ENCODE measurements around the gene PFKFB3.
A peak's percentile ranks its signal among the peaks of the same experiment; 100 is the strongest.
"Not testable (repeated sequence)": the region's sequence is repeated elsewhere in the genome, so short reads cannot be mapped to it uniquely, and the experiment has no call there.

PFKFB3 gene

DNA sequence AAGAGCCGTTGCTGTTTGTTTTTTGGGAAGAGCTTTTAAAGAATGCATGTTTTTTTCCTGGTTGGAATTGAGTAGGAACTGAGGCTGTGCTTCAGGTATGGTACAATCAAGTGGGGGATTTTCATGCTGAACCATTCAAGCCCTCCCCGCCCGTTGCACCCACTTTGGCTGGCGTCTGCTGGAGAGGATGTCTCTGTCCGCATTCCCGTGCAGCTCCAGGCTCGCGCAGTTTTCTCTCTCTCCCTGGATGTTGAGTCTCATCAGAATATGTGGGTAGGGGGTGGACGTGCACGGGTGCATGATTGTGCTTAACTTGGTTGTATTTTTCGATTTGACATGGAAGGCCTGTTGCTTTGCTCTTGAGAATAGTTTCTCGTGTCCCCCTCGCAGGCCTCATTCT lies 31.6 kb downstream of the PFKFB3 start:
- DNase-seq (ENCODE audit: low read depth in 4 of 4, low spot score in 1 of 4): no peak

- no peak for DNase-seq (ENCODE audit: low read depth in 4 of 4, low spot score in 1 of 4)
These were observed 33.8 kb downstream of the PFKFB3 start for GRCh38 chr10:6236349-6237198.

- no peak for DNase-seq (ENCODE audit: low read depth in 4 of 4, low spot score in 1 of 4)
These were observed 34.4 kb downstream of the PFKFB3 start for GRCh38 chr10:6237199-6237530.

- DNase-seq (ENCODE audit: low read depth in 4 of 4, low spot score in 1 of 4): not testable (repeated sequence)
These were observed 36.0 kb downstream of the PFKFB3 start for GRCh38 chr10:6238587-6239212.

DNA sequence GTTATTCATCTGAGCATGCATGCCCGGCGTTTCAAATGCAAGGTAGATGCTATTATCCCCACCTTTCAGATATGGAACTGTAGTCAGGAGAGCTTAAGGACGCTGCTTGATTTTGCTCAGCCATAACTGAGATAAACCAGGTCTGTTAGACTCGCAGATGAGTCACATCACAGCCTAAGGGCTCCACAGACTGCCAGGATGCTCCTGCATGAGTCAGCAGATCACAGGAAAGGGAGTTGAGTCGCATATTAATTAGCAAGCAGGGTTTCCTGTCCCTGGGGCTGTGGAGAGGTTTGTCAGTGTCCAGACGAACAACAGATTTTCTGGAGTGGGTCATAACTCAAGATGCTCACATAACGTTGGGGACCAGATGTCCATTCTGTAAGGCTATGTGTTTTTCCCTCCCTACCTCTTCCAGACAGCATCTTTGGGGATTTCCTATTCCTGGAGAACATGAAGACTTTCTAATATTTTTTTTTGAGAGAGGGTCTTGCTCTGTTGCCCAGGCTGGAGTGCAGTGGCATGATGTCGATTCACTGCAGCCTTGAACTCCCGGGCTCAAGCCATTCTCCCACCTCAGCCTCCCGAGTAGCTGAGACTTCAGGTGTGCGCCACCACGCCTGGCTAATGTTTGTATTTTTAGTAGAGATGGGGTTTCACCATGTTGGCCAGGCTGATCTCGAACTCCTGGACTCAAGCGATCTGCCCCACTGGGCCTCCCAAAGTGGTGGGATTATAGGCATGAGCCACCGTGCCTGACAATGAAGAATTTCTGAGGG lies 36.7 kb downstream of the PFKFB3 start:
- peak; percentile 9 to 63 (median 36) for DNase-seq (ENCODE audit: low read depth in 4 of 4, low spot score in 1 of 4)

- DNase-seq (ENCODE audit: low read depth in 4 of 4, low spot score in 1 of 4): no peak
These were observed 37.5 kb downstream of the PFKFB3 start for GRCh38 chr10:6240254-6240653.

DNA sequence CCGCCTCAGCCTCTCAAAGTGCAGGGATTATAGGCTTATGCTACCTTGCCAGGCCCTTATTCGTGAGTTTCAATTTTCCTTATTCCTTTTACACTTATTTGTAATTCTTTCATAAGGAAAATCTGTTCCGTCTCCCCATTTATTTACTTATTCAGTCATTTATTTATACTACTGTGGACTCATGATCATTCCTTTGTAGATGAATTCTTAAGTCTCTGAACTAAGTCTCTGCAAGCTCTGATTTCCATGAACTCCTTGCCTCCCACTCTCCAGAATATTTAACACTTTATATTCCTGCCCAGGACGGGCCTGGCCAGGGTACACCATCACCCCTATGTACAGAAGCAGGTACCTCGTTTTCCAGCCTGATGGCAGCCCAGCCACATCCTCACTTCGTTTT lies 39.4 kb downstream of the PFKFB3 start:
- DNase-seq (ENCODE audit: low read depth in 4 of 4, low spot score in 1 of 4): no peak

DNA sequence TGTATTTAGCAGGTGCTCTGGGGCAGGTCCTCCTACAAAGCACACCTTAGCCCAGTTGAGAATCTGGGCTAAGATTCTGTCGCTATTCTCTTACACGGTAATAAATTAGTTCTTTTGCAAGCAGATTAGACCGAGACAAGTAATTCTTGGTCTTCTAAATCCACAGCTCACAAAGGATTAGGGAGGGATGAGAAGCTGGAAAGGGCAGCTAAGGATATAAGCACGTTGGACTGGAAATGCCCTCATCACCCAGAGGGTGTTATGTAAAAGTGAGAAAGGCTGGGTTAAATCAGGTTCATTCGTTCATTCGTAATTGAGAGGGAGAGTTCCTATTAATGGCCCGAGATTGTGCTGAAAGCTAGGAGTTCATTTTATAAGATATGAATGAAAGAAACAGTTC lies 41.8 kb downstream of the PFKFB3 start:
- DNase-seq (ENCODE audit: low read depth in 4 of 4, low spot score in 1 of 4): no peak

DNA sequence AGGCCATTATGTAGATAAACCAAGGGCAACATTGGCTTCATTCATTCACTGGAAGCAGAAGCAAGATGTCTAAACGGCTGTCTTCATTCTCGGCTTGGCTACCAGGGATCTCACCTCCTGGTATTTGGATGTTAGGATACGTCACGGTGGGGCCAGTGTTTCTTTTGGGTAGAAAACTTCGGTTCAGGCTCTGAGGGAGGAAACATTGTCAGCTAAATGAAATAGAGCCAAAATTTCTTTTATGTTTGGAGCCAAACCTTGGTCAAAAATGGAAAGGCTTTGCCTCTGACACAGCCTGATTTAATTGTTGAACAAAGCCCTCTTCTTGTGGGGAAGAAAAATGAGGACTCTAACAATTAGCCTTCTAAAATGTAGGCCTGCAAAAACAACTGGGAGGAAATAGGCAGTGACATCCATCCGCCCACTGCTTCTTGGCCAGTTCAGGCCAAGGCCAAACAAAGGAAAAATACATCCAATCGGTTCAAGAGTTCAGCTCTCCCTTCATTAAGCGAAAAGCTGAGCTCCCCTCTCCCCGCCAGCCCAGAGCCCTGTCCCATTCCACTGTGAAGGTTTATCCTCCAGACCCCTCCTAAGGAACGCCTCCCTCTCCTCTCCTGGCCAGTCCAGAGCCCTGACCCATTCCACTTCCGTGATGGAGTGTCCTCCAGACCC lies 44.4 kb downstream of the PFKFB3 start:
- DNase-seq (ENCODE audit: low read depth in 4 of 4, low spot score in 1 of 4): no peak

DNA sequence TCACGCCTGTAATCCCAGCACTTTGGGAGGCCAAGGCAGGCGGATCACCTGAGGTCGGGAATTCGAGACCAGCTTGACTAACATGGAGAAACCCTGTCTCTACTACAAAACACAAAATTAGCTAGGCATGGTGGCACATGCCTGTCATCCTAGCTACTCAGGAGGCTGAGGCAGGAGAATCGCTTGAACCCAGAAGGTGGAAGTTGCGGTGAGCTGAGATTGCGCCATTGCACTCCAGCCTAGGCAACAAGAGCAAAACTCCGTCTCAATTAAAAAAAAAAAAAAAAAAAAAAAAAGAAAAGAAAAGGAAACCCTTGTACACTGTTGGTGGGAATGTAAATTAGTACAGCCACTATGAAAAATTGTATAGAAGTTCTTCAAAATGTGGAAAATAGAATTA lies 46.2 kb downstream of the PFKFB3 start:
- not testable (repeated sequence) for DNase-seq (ENCODE audit: low read depth in 4 of 4, low spot score in 1 of 4)

- DNase-seq (ENCODE audit: low read depth in 4 of 4, low spot score in 1 of 4): no peak
These were observed 47.0 kb downstream of the PFKFB3 start for GRCh38 chr10:6249698-6250097.

GRCh38 chr10:6250745-6251144 lies 48.0 kb downstream of the PFKFB3 start:
- no peak for DNase-seq (ENCODE audit: low read depth in 4 of 4, low spot score in 1 of 4)

DNA sequence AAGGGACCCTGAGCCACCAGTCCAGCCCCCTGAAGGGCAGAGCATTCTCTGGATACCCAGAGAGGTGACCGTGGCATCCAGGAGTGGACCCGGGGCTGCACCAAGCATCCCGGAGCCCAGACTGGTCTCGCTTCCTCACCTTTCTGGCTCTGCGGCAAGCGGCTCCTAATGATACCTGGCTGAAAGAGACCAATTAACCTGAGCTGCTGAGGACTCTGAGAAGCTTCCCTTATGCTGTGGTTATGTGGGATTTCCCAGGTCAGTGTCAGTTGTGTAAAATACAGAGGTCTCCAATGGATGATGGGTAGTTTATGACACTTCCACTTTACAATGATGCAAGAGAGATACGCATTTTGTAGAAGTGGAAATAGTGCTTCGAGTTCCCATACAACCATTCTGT lies 51.5 kb downstream of the PFKFB3 start:
- DNase-seq (ENCODE audit: low read depth in 4 of 4, low spot score in 1 of 4): no peak

- DNase-seq (ENCODE audit: low read depth in 4 of 4, low spot score in 1 of 4): no peak
These were observed 52.9 kb downstream of the PFKFB3 start for GRCh38 chr10:6255548-6256061.

DNA sequence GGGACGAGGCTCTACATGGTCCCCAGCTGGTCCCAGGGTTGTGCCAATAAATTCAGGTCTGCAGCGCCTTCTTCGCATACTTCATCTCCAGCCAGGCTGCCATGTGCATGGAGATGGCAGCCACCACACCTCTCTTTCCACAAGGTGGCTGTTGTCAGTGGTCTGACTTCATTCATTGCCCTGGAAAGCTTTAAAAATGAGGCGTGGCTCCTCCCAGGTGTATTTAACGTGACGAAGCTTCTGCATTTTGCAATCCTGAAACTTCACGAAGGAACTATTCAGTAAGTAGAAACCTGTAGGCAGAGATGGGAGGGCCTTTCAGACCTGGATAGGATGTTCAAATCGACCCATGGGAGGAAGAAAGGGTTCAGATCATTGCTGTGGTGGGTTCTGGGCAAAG lies 53.7 kb downstream of the PFKFB3 start:
- DNase-seq (ENCODE audit: low read depth in 4 of 4, low spot score in 1 of 4): no peak

- no peak for DNase-seq (ENCODE audit: low read depth in 4 of 4, low spot score in 1 of 4)
These were observed 56.4 kb downstream of the PFKFB3 start for GRCh38 chr10:6259153-6259552.

DNA sequence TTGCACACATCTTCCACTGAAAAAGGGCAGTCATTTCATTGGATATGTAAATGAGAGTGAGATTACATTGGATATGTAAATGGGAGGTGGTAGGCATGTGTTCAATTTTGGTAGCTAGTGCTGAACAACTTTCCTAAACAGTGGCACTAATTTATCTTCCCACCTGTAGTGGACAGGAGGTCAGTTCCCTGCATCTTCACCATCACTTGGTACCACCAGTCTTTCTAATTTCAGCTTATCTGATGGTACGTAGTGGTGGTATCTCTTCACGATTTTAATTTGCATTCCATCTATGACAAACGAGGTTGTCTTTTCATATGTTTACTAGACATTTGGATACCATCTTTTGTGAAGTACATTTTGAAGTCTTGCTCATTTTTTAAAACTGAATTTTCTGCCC lies 58.1 kb downstream of the PFKFB3 start:
- no peak for DNase-seq (ENCODE audit: low read depth in 4 of 4, low spot score in 1 of 4)

DNA sequence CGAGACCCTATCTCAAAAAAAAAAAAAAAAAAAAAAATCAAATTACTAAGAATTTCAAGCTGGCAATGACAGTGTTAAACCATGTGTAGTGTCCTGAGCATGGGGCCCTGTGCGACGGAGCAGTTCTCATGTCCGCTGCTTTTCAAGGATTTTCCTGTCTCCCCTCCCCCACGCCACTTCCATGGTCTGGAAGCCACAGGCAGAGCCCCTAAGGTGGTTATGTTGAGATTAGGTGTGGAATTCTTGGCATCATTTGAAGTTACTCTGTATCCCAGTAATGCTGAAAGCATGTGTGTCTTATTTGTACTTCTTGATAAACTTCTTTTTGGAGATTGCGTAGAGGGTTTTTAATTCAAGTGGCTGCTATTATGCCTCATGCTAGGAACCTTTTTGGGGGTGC lies 65.2 kb downstream of the PFKFB3 start:
- DNase-seq (ENCODE audit: low read depth in 4 of 4, low spot score in 1 of 4): no peak

DNA sequence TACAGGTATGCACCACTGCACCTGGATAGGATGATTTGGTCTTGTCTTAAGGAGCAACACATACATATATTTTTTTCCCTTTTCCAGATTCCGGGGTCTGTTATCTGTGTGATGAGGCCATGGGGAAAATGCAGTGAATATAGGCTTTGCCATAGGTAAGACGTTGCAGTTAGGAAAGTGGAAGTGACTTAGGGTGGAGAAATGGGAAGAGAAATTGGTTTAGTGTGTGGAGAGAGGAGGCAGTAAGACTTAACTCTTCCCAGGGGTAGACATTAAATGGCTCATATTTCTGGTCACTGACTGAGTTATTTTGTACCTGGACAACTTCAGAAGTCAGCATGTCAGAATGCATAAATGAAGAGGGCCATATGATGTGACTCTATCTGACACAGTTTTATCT lies 66.7 kb downstream of the PFKFB3 start:
- DNase-seq (ENCODE audit: low read depth in 4 of 4, low spot score in 1 of 4): no peak

DNA sequence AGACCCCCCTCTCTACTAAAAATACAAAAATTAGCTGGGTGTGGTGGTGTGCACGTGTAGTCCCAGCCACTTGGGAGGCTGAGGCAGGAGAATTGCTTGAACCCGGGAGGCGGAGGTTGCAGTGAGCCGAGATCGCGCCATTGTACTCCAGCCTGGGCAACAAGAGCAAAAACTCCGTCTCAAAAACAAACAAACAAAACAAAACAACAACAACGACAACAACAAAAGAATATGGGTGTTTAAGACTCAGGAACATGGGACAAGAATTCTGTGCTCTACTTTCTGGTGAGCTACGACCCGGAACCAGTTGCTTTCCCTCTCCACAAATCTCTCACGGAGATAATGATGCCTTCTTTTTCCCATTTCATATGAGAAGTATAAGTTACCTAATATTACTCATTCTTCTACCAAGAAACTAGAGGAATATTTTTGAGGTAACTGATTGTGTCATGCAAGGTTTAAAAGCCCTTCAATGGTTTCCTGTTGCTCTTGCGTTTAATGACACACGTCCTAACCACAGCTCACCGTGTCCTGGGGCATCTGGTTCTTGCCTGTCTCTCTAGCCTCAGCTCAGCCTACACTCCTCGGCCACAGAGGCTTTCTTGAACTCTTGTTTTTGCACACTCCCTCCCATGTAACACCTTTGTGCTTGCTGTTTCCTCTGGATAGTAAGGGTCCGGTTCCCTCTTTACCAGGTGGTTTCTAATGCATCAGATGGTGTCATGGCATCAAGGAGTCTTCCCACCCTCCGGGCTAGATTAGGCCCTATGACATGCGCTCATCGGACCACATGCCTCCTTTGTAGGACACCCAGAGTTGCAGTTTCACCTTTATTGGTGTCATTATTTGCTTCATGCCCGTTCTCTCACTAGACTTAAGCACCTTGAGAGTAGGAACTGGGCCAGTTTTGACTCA lies 67.5 kb downstream of the PFKFB3 start:
- DNase-seq (ENCODE audit: low read depth in 4 of 4, low spot score in 1 of 4): peak; percentile 30 to 72 (median 40)
